ENCODE measurements around the gene CCDC12. TPM values are rescaled to one million over a fixed set of nuclear protein-coding genes. Genes with fewer than 3 reads are reported as not detected.

CCDC12 gene
- total and polyA plus RNA-seq, 9 of the 15 experiments (the other 6 are each of a cell fraction or from before 2014, with no cell fraction given): 8.9 to 201 (median 86.9) TPM

DNA sequence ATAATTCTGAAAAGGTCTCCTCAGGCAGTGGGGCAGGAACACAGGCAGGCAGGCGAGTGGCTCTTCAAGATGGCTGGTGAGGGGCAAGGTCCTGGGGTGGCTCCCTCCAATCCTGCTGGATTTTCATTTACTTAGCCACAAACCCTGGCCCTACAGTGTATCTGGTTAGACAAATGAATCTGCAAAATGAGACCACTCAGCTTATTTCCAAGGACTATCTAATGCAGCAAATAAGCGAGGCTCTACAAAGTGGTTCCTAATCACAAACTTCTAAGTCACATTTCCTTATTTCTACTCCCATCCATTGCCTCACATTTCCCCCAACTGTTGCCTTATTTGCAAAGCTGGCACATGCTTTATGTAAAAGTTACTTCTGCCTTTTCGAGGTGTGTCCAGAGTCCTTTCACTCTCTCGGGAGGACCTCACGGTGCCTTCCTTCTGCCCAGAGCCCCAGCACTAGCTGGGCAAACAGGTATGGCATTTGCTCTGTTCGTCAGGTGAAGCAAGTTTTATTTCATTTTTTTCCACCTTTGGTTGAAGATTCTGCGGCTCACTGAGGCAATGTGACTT lies 40.5 kb downstream of the CCDC12 start:
- H3K79me2 ChIP-seq (ENCODE audit: control insufficient read depth, insufficient read depth, low read length): peaks cover 96% of the 10 kb centered on the region
- TF ChIP-seq ZNF316 (IDR thresholded peaks at IDR 0.05): peak; percentile 68
- TF ChIP-seq ERF (CRISPR knock-in tag; IDR thresholded peaks at IDR 0.05): no peak
- no peak for TF ChIP-seq BRCA1 (IDR thresholded peaks at IDR 0.05)
- no peak for TF ChIP-seq BRCA1 (CRISPR knock-in tag; IDR thresholded peaks at IDR 0.05)
- no peak for TF ChIP-seq STAT5B (CRISPR knock-in tag; IDR thresholded peaks at IDR 0.05)
- TF ChIP-seq C11orf30 (IDR thresholded peaks at IDR 0.05; ENCODE audit: low read depth): peak; percentile 54; the same call in 1 of the 2 replicates
- no peak for TF ChIP-seq ZFX (CRISPR knock-in tag; IDR thresholded peaks at IDR 0.05)
- no peak for TF ChIP-seq ZNF277 (CRISPR knock-in tag; IDR thresholded peaks at IDR 0.05; ENCODE audit: borderline replicate concordance)
- H3K4me2 ChIP-seq (ENCODE audit: insufficient read depth, low read length): no peak overlapping the region
- H3K9me1 ChIP-seq (ENCODE audit: control insufficient read depth, insufficient read depth, low read length): peaks cover 12% of the 10 kb centered on the region
- WGBS (ENCODE audit: insufficient coverage, low coverage, missing lambda C conversion rate): 77% methylated on average over 7 of the region's 7 CpGs
- no peaks in the 10 kb centered on the region for H3K9me3 ChIP-seq (replicated peaks; ENCODE audit: control insufficient read depth, insufficient read depth, low read depth, low read length)
- in situ Hi-C loops (cut with MboI): no loop called here
- H3K4me1 ChIP-seq (replicated peaks in 1 of 2; ENCODE audit: control insufficient read depth in 2 of 2, insufficient read depth in 2 of 2, low read length in 2 of 2): peaks cover 35 to 39% of the 10 kb centered on the region in 2 experiments
- H3K36me3 ChIP-seq (ENCODE audit: control insufficient read depth, insufficient read depth, low read length): peaks cover 83% of the 10 kb centered on the region
- no peak overlapping the region for H2AFZ ChIP-seq (ENCODE audit: low read depth, low read length)
- peak overlapping the region; percentile 28; the same call in 1 of the 3 replicates for H3K27ac ChIP-seq (ENCODE audit: extremely low read depth, low read depth, low read length)
- H3K9ac ChIP-seq (ENCODE audit: insufficient read depth in 1 of 2, low read depth in 2 of 2, low read length in 2 of 2): peak overlapping the region in 1 of 2 experiments; percentile 60; a peak in 2 of 4 replicates
- DNase-seq (ENCODE audit: extremely low read depth in 1 of 4, low spot score in 3 of 4) (no peak), ATAC-seq (no peak), FAIRE-seq (no peak)
- intact Hi-C loops (cut with micrococcal nuclease): no loop called here
- ChIA-PET POLR2A (interaction anchor here (0.7 to 1.9 kb wide), 15 partner anchors 8 to 378 kb away, joined by 3 to 14 read pairs (median 3); partner anchors contain the start of genes CCDC12 and NBEAL2), CTCF (ENCODE audit: low intra/inter-chr PET ratio) (no interaction called here)
- no peaks in the 10 kb centered on the region for H3K27me3 ChIP-seq (ENCODE audit: control insufficient read depth in 2 of 2, insufficient read depth in 2 of 2, low read length in 2 of 2)
- H4K20me1 ChIP-seq (replicated peaks; ENCODE audit: control insufficient read depth, insufficient read depth, low read length): peaks cover 45% of the 10 kb centered on the region
- no TSS peak for BruUV-seq (replicated peaks)
- no peak overlapping the region for H3K4me3 ChIP-seq
